ENCODE results near the gene ZSWIM5.
"Not testable (repeated sequence)": the region's sequence is repeated elsewhere in the genome, so short reads cannot be mapped to it uniquely, and the experiment has no call there.

DNA sequence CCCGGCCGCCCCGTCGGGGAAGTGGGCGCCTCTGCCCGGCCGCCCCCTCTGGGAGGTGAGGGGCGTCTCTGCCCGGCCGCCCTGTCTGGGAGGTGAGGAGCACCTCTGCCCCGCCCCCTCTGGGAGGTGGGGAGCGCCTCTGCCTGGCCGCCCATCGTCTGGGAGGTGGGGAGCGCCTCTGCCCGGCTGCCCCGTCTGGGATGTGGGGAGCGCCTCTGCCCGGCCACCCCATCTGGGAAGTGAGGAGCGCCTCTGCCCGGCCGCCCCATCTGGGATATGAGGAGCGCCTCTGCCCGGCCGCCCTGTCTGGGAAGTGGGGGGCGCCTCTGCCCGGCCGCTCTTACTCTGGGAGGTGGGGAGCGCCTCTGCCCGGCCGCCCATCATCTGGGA, 100.3 kb downstream of the ZSWIM5 start:
- not testable (repeated sequence) for TF ChIP-seq POLR2A (IDR thresholded peaks at IDR 0.05)
- TF ChIP-seq, protein P1, sequence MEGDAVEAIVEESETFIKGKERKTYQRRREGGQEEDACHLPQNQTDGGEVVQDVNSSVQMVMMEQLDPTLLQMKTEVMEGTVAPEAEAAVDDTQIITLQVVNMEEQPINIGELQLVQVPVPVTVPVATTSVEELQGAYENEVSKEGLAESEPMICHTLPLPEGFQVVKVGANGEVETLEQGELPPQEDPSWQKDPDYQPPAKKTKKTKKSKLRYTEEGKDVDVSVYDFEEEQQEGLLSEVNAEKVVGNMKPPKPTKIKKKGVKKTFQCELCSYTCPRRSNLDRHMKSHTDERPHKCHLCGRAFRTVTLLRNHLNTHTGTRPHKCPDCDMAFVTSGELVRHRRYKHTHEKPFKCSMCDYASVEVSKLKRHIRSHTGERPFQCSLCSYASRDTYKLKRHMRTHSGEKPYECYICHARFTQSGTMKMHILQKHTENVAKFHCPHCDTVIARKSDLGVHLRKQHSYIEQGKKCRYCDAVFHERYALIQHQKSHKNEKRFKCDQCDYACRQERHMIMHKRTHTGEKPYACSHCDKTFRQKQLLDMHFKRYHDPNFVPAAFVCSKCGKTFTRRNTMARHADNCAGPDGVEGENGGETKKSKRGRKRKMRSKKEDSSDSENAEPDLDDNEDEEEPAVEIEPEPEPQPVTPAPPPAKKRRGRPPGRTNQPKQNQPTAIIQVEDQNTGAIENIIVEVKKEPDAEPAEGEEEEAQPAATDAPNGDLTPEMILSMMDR (IDR thresholded peaks at IDR 0.05) = not testable (repeated sequence)
